CD1c-positive myeloid dendritic cell (primary cell): ENCODE measurements around the gene SPG7.
"Not testable (repeated sequence)": the region's sequence is repeated elsewhere in the genome, so short reads cannot be mapped to it uniquely, and the experiment has no call there.

Experiments
- DNase-seq: peaks from one replicate; pipeline ENCODE4 v3.0.0-alpha.2; 2016; ENCODE audit errors: extremely low spot score

SPG7 gene

DNA sequence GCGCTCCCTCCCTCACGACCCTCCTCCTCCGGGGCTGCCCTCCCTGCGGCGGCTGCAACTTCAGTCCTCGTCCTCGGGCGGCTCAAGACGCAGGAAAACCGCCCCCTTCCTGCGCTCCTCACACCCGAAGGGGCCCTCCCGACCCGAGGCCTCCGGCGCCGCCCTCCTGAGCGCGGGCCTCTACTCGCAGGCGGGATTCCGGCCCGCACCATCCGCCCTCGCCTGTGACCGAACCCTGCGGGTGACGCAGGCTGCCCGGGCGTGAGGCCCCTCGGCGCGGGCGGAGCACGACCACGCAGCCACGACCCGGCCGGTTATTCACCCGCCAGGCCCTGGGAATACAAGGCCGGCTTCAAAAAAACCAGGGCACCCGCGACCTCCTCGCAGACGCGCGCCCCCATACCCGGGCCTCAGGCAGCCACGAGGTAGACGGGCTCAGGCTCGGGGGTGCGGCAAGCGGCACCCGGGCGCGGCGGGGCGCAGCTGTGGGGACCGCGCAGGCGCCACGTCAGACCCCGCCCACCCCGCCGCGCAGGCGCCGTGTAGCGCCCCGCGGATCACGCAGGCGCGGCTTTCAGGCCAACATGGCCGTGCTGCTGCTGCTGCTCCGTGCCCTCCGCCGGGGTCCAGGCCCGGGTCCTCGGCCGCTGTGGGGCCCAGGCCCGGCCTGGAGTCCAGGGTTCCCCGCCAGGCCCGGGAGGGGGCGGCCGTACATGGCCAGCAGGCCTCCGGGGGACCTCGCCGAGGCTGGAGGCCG is at the start of gene SPG7:
Gene SPG7, plus strand, starts transcription at position 570 of the 757 bp plus-strand sequence. Its CDS starts 15 bp downstream, at position 585.
- peak; percentile 96 for DNase-seq

DNA sequence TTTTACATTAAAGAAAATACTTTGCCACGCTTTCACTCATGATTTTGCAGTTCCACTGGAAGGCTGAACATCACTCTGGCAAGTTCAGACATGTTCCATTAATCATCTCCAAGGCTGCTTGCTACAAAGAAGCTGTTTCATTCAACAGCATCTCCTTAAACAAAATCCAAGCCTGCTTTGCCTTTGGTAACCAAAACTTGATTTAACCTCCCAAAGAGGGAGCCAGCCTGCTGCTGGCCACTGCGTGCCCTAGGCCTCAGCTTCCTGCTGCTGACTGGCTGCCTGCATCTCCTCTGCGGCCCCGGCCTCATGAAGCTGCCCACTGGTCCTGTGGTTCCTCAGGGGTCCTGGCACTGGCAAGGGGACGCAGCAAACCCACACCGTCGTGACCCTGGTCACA is 49.7 kb upstream of the SPG7 start:
- no peak for DNase-seq

DNA sequence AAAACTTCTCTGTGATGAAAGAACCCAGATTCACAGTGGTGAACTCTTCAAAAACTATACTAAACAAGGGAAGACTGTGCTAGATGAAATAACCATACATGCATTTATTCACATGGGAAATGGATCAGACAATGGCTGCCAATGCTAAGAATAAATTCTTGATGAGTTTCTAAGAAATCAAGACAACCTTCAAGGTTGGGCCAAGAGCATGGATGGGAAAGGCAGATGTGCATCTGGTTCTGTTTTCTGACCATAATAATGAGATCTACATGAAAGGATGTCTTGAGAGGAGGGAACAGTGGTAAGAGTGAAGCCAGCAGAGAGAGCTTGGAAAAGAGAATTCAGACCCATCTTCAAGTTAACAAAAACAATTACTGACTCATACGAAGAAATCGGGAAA is 49.2 kb upstream of the SPG7 start:
- no peak for DNase-seq

DNA sequence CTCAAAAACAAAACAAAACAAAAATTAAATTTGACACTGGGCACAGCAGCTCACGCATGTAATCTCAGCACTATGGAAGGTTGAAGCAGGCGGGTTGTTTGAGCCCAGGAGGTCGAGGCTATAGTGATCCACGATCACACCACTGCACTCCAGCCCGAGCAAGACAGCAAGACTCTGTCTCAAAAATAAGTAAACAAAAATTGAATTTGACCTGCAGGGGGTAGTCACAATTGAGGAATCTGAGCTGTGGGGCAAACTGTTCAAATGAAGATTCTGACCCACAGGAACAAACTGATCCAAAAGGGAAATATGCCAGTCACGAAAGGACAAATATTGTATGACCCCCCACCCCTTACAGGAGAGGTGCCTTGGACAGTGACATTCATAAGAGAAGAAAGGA is 47.6 kb upstream of the SPG7 start:
- no peak for DNase-seq

- not testable (repeated sequence) for DNase-seq
Observed at GRCh38 chr16:89461890-89462289, 46.3 kb upstream of the SPG7 start.

- not testable (repeated sequence) for DNase-seq
Observed at GRCh38 chr16:89462639-89463038, 45.6 kb upstream of the SPG7 start.

- DNase-seq = not testable (repeated sequence)
Observed at GRCh38 chr16:89463312-89463711, 44.9 kb upstream of the SPG7 start.

GRCh38 chr16:89466920-89467319 is 41.3 kb upstream of the SPG7 start:
- DNase-seq = no peak

DNA sequence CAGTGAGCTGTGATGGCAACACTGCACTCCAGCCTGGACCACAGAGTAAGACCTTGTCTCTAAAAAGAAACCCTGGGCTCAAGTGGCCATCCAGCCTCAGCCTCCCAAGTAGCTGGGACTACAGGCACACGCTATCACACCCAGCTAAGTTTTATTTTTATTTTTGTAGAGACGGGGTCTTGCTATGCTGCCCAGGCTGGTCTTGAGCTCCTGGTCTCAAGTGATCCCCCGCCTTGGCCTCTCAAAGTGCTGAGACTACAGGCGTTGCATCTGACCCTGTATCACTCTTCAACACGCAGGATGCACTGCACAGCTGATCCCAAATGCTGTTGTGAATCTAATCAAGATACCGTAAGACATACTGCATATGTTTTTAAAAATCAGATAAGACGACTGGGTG is 40.8 kb upstream of the SPG7 start:
- no peak for DNase-seq

- peak; percentile 13 for DNase-seq
Observed at GRCh38 chr16:89472711-89473075, 35.5 kb upstream of the SPG7 start.

- DNase-seq = no peak
Observed at GRCh38 chr16:89473136-89473712, 35.0 kb upstream of the SPG7 start.

GRCh38 chr16:89473791-89474414 is 34.3 kb upstream of the SPG7 start:
- peak; percentile 53 for DNase-seq

GRCh38 chr16:89475144-89475543 is 33.1 kb upstream of the SPG7 start:
- no peak for DNase-seq

- no peak for DNase-seq
Observed at GRCh38 chr16:89476379-89476778, 31.8 kb upstream of the SPG7 start.

GRCh38 chr16:89476811-89477261 is 31.4 kb upstream of the SPG7 start:
- peak; percentile 41 for DNase-seq

DNA sequence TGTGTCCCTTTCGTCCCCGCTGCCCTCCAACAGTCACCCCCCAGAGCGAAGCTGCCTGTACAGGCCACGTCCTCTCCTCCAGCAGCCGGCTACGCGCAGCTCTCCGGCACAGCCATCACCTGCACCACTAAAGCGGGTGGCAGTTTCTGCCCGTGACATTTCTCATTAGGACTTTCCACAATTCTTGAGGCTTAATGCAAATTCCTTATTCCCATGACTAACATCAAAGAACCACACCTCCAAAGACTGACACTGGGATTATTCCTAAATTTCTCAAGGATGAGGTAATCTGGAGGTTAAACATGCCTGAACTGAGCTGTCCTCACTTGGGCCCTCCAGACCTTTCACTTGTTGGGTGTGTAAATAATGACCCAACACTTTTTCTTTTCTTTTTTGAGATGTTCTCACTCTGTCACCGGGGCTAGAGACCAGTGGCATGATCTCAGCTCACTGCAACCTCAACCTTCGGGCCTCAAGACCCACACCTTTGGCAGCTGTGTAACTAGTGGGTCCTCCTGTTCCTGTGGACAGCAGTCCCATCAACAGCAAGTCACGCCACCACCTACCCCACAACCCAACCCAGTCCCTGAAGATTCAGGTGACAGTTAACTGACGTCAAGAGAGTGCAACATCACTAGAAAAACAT is 29.5 kb upstream of the SPG7 start:
- DNase-seq = peak; percentile 9

- no peak for DNase-seq
Observed at GRCh38 chr16:89481356-89481955, 26.7 kb upstream of the SPG7 start.

- peak; percentile 46 for DNase-seq
Observed at GRCh38 chr16:89482150-89482816, 25.9 kb upstream of the SPG7 start.

DNA sequence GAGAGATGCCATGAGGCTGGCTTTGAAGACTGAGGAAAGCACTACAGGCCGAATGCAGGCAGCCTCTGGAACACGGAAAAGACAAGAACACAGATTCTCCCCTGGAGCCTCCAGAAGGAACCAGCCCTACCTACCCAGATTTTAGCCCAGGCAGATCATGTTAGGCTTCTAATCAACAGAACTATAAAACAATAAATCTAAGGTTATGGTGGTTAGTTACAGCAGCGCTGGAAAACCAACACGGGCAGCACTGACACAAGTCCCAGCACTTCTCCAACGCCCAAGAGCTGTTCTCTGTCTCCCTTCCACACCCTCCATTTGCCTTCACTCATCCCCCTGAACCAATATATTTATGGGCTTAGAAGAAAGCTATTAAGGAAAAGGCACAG is 25.4 kb upstream of the SPG7 start:
- no peak for DNase-seq

- DNase-seq = peak; percentile 62
Observed at GRCh38 chr16:89484041-89484501, 24.1 kb upstream of the SPG7 start.

- peak; percentile 70 for DNase-seq
Observed at GRCh38 chr16:89484923-89485679, 23.1 kb upstream of the SPG7 start.
